Ishikawa (cell line): ENCODE measurements around the gene RYR3.

Experiments used
- RAD21 ChIP-seq: IDR thresholded peaks from 2 replicates; pipeline ENCODE4 v1.6.1; 2012; ENCODE audit warnings: low read depth
- TAF1 ChIP-seq: IDR thresholded peaks from 2 replicates; pipeline ENCODE4 v1.6.1; 2012; ENCODE audit warnings: low read depth, mild to moderate bottlenecking
- TCF12 ChIP-seq: IDR thresholded peaks from 2 replicates; pipeline ENCODE4 v1.6.1; 2012; ENCODE audit warnings: low read depth

DNA sequence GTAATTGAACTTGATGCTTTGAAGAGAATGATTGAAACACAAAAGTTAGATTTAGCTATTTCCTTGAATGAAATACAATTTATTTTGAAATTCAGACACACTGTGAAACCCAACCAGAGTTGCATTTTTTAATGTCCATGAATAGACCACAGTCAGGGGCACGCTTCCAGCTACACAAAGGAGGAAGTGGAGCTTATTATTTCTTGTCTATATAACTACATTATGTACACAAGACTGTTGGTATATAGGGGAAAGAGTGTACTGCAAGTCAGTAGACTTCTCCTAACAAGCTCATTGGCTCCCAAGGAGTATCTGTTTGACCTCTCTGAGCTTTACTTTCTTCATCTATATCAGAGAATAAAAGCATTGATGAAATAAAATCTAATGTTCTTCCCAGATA lies 326.2 kb downstream of the RYR3 start:
- no peak for TF ChIP-seq RAD21
- TF ChIP-seq TCF12 = no peak
- TF ChIP-seq TAF1 = no peak
